WERI-Rb-1 (cell line): ENCODE measurements around the gene SFT2D1.

ENCODE experiments used
- DNase-seq: peaks from one replicate; pipeline ENCODE4 v3.0.0-alpha.2; 2020
- H3K27ac ChIP-seq: fragments of 250-450 bp; sonication (Bioruptor Pico); 2 replicates; pipeline ENCODE4 v1.5.1; 2020; ENCODE audit warnings: mild to moderate bottlenecking, moderate library complexity
- H3K27me3 ChIP-seq: fragments of 250-450 bp; sonication (Bioruptor Pico); 2 replicates; pipeline ENCODE4 v1.5.1; 2021; ENCODE audit warnings: mild to moderate bottlenecking, low read depth, moderate library complexity; ENCODE audit not compliant: insufficient read depth, severe bottlenecking
- H3K36me3 ChIP-seq: fragments of 250-450 bp; sonication (Bioruptor Pico); 2 replicates; pipeline ENCODE4 v1.5.1; 2020; ENCODE audit warnings: mild to moderate bottlenecking, moderate library complexity
- H3K4me3 ChIP-seq: 2 replicates; pipeline ENCODE4 v1.5.1; 2011; ENCODE audit warnings: low read depth, mild to moderate bottlenecking, control low read depth, low read length
- H3K9me3 ChIP-seq: fragments of 250-450 bp; sonication (Bioruptor Pico); 2 replicates; pipeline ENCODE4 v1.5.1; 2021; ENCODE audit warnings: mild to moderate bottlenecking, moderate library complexity; ENCODE audit not compliant: severe bottlenecking
- TF ChIP-seq, protein P1 (sequence below): IDR thresholded peaks from 2 replicates; pipeline ENCODE4 v1.5.1; 2011; ENCODE audit warnings: low read depth, mild to moderate bottlenecking, control low read depth, inconsistent platforms, low read length

The SFT2D1 gene

DNA sequence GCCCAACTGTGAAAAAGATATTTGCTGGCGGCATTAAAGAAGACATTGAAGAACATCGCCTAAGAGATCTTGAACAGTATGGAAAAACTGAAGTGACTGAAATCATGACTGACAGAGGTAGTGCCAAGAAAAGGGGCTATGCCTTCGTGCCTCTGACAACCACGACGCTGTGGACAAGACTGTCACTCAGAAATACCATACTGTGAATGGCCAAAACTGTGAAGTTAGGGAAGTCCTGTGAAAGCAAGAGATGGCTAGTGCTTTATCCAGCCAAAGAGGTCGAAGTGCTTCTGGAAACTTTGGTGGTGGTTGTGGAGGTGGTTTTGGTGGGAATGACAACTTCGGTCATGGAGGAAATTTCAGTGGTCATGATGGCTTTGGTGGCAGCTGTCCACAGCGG lies 7.5 kb downstream of the SFT2D1 start:
- no peak for DNase-seq
- TF ChIP-seq, protein P1, sequence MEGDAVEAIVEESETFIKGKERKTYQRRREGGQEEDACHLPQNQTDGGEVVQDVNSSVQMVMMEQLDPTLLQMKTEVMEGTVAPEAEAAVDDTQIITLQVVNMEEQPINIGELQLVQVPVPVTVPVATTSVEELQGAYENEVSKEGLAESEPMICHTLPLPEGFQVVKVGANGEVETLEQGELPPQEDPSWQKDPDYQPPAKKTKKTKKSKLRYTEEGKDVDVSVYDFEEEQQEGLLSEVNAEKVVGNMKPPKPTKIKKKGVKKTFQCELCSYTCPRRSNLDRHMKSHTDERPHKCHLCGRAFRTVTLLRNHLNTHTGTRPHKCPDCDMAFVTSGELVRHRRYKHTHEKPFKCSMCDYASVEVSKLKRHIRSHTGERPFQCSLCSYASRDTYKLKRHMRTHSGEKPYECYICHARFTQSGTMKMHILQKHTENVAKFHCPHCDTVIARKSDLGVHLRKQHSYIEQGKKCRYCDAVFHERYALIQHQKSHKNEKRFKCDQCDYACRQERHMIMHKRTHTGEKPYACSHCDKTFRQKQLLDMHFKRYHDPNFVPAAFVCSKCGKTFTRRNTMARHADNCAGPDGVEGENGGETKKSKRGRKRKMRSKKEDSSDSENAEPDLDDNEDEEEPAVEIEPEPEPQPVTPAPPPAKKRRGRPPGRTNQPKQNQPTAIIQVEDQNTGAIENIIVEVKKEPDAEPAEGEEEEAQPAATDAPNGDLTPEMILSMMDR = no peak
- Histone ChIP-seq H3K27ac (no peak overlapping the region), H3K4me3 (no peak overlapping the region), H3K27me3 (no peaks in the 10 kb centered on the region), H3K9me3 (no peaks in the 10 kb centered on the region), H3K36me3 (peaks cover 29% of the 10 kb centered on the region)

DNA sequence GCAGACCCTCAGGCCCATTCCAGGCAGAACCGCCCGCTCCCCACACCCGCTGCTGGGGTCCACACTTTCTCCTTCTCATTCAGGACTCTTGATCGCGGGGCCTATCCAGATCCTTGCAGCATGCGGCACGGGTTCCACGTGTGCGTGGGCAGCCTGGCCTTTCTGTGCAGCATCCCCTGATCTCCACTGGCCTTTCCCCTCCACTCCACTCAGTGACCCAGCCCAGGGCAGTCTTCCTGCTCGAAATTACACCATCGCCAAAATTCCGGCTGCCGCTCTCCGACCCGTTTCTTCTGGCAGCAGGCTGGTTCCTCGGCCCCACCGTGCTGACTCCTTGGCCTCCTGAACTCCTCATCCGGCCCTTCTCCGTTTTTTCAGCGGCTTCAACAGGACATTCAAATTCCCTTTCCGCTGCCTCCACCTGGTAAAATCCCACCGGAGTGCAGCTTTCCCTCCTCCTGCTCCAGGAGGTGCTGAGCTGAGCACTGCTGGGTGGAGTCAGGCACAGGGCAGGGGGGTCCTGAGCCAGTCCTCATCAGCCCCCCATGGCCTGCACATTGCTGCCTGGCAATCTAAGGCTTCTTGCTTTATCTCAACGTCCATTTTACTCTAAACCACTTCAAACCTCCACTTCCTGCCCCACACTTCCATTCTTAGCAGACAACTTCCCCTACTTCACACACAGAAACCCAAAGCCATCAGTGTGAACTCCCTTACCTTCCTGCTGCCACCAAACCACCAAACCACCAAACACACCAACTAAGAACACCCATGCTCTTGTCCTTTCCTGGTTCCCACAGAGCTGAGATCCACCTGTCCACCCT lies 9.0 kb downstream of the SFT2D1 start:
- Histone ChIP-seq H3K36me3 (peaks cover 33% of the 10 kb centered on the region), H3K27ac (no peak overlapping the region)
- DNase-seq = no peak

DNA sequence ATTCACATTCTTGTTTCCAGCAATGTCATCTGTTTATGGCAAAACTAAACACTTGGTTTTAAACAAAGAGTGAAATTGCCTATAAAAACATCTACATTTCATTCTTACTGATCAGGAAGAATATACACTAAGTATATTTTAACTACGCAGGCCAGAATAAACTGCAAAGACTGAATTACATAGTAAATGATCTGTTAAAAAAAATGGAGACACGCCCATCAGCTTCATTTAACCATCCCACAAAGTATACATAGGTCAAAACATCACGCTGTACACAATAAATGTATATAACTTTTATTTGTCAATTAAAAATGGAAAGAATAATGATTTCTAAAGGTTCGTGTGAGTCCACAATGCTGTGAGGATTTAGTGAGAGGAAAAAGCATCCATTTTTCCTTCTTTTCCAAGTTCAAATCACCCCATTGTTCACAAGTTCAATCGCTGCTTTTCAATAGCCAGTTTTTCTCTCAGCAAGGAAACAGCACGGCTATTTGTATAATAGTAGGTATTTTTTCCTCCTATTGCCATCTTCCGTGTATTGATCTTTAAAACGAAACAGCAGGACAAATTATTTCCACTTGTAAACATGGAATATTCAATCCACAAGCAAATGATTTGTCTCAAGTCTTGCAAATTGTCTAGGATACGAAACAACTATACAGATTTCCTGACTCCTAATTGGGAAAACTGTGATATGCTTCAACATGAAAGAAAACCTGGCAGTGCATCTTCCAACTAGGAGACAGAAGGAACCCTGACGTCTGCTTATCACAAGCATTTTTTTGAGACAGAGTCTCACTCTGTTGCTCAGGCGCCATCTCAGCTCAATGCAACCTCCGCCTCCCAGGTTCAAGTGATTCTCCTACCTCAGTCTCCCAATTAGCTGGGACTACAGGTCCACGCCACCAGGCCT lies 10.6 kb downstream of the SFT2D1 start:
- Histone ChIP-seq H3K27me3 (no peaks in the 10 kb centered on the region), H3K4me3 (no peak overlapping the region), H3K27ac (no peak overlapping the region), H3K9me3 (no peaks in the 10 kb centered on the region), H3K36me3 (peaks cover 33% of the 10 kb centered on the region)
- TF ChIP-seq, protein P1 = no peak
- no peak for DNase-seq

More for the DNA sequence above, 9.0 kb downstream of the SFT2D1 start:
- H3K27me3 ChIP-seq = no peaks in the 10 kb centered on the region
- no peak overlapping the region for H3K4me3 ChIP-seq
- no peaks in the 10 kb centered on the region for H3K9me3 ChIP-seq
- TF ChIP-seq, protein P1 = no peak

DNA sequence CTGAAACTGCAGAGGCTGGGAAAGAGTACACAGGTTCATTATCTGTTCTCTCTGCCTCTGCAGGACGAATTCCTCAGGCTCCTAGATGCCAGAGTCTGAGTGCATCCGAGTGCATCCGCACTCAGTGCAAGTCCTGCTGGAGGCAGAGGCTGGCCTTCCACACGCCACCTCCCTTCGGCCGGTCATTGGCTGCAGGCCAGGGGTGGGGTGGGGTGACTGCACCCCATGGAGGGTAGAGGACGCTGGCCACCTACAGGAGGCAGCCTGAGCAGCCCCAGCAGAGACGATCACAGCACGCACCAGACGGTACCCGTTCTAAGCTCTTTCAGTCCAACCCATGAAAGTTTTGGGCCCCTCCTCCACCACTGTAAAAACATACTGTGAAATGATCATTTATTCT lies 11.7 kb downstream of the SFT2D1 start:
- peaks cover 28% of the 10 kb centered on the region for H3K36me3 ChIP-seq
- H3K9me3 ChIP-seq = no peaks in the 10 kb centered on the region
- H3K4me3 ChIP-seq = no peak overlapping the region
- peak; percentile 93 for DNase-seq
- no peak overlapping the region for H3K27ac ChIP-seq
- TF ChIP-seq, protein P1 = peak; percentile 80
- H3K27me3 ChIP-seq = no peaks in the 10 kb centered on the region

DNA sequence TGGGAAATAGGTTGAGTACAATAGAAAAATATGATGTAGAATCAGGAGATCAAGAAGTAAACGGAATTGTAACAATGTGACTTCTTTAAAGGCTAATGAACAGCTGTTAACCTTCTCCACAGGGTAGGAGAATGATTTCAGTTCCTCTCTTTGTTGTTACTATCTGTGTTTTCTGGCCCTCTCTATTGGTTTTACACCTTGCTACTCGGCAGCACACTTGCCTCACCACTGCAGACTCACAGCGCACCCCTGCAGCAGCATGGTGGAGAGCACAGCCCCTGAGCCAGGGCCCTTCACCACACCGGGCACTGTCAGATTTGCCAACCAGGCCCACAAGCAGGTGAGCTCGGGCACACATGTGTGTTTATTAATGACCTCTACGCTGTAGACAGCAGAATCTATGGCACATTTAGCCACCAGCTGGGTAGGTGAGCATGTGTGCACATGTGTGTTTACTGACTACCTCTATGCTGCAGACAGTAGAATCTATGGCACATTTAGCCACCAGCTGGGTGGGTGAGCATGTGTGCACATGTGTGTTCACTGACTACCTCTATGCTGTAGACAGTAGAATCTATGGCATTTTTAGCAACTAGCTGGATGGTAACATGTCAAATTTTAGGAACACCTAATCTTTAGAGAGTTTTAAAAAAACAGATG lies 16.8 kb downstream of the SFT2D1 start:
- no peak overlapping the region for H3K4me3 ChIP-seq
- no peaks in the 10 kb centered on the region for H3K9me3 ChIP-seq
- TF ChIP-seq, protein P1 = no peak
- H3K36me3 ChIP-seq = peaks cover 49% of the 10 kb centered on the region
- no peaks in the 10 kb centered on the region for H3K27me3 ChIP-seq
- DNase-seq = no peak
- no peak overlapping the region for H3K27ac ChIP-seq
